Upper lobe of right lung (tissue), 1 donor: ENCODE results near the gene ZNFX1. TPM values are rescaled to one million over a fixed set of nuclear protein-coding genes. Genes with fewer than 3 reads are reported as not detected.

Source experiments
- ATAC-seq: fragments of 200-7000 bp; cut with Tn5 transposase; one replicate; pipeline ENCODE4 v1.9.1; 2020; ENCODE audit warnings: mild to moderate bottlenecking, moderate library complexity
- DNase-seq: peaks from one replicate; pipeline ENCODE4 v3.0.0-alpha.2; 2020
- H3K27ac ChIP-seq: fragments of 200-600 bp; one replicate; pipeline ENCODE4 v1.8.0; 2022
- H3K27me3 ChIP-seq: fragments of 200-600 bp; one replicate; pipeline ENCODE4 v1.8.0; 2022; ENCODE audit warnings: mild to moderate bottlenecking
- H3K36me3 ChIP-seq: fragments of 200-600 bp; one replicate; pipeline ENCODE4 v1.8.0; 2022
- H3K4me1 ChIP-seq: fragments of 200-600 bp; one replicate; pipeline ENCODE4 v1.8.0; 2022
- H3K4me3 ChIP-seq: fragments of 200-600 bp; one replicate; pipeline ENCODE4 v1.8.0; 2022; ENCODE audit warnings: mild to moderate bottlenecking
- H3K9me3 ChIP-seq: fragments of 200-600 bp; one replicate; pipeline ENCODE4 v1.8.0; 2022
- CTCF ChIP-seq: fragments of 200-600 bp; IDR thresholded peaks from one replicate; pipeline ENCODE4 v1.8.0; 2022; ENCODE audit warnings: antibody characterized with exemption
- intact Hi-C: fragments of 100-400 bp; cut with DNase I; formaldehyde crosslinking; loops from one replicate; pipeline ENCODE4 v1.11.0; 2022
- total RNA-seq: library from RNA; stranded (reverse); fragmentation: NEBNext Ultra II Directional; extraction: Animal tissue kit (Norgen Biotek cat#: 25700); gene quantifications from one replicate; pipeline ENCODE4 v1.2.1, GENCODE V29; 2021
- donor health status: DM: no; HTN: yes; CAD: no; lungs with severe emphysema.

ZNFX1 gene
- total RNA-seq, 1 donor from 2014 or later = 54.4 TPM

- no peak for TF ChIP-seq CTCF
- Histone ChIP-seq H3K4me3 (no peak overlapping the region), H3K27me3 (no peaks in the 10 kb centered on the region), H3K4me1 (no peaks in the 10 kb centered on the region), H3K9me3 (no peaks in the 10 kb centered on the region), H3K27ac (no peak overlapping the region), H3K36me3 (peaks cover 100% of the 10 kb centered on the region)
- intact Hi-C loops = no loop called here
- DNase-seq = no peak
- ATAC-seq = no peak
Observed at GRCh38 chr20:49259799-49260198, 18.1 kb downstream of the ZNFX1 start.

- Histone ChIP-seq H3K9me3 (no peaks in the 10 kb centered on the region), H3K4me1 (no peaks in the 10 kb centered on the region), H3K36me3 (peaks cover 100% of the 10 kb centered on the region), H3K4me3 (no peak overlapping the region), H3K27me3 (no peaks in the 10 kb centered on the region), H3K27ac (no peak overlapping the region)
- no peak for DNase-seq
- TF ChIP-seq CTCF = no peak
- intact Hi-C loops = no loop called here
- ATAC-seq = no peak
Observed at GRCh38 chr20:49259284-49259683, 18.6 kb downstream of the ZNFX1 start.

GRCh38 chr20:49256261-49256660, 21.6 kb downstream of the ZNFX1 start:
- DNase-seq (no peak), ATAC-seq (no peak)
- H3K27ac ChIP-seq = no peak overlapping the region
- H3K4me3 ChIP-seq = no peak overlapping the region
- no peaks in the 10 kb centered on the region for H3K4me1 ChIP-seq
- no peaks in the 10 kb centered on the region for H3K9me3 ChIP-seq
- no peak for TF ChIP-seq CTCF
- intact Hi-C loops = no loop called here
- H3K27me3 ChIP-seq = no peaks in the 10 kb centered on the region
- H3K36me3 ChIP-seq = peaks cover 100% of the 10 kb centered on the region

GRCh38 chr20:49252556-49253350, 25.1 kb downstream of the ZNFX1 start:
- no peak overlapping the region for H3K27ac ChIP-seq
- H3K9me3 ChIP-seq = no peaks in the 10 kb centered on the region
- H3K4me3 ChIP-seq = no peak overlapping the region
- no peaks in the 10 kb centered on the region for H3K27me3 ChIP-seq
- ATAC-seq = no peak
- intact Hi-C loops = no loop called here
- peaks cover 7% of the 10 kb centered on the region for H3K4me1 ChIP-seq
- no peak for DNase-seq
- peaks cover 100% of the 10 kb centered on the region for H3K36me3 ChIP-seq
- no peak for TF ChIP-seq CTCF

GRCh38 chr20:49248879-49249665, 28.8 kb downstream of the ZNFX1 start:
- ATAC-seq (no peak), DNase-seq (no peak)
- H3K4me1 ChIP-seq = peaks cover 7% of the 10 kb centered on the region
- H3K9me3 ChIP-seq = no peaks in the 10 kb centered on the region
- H3K36me3 ChIP-seq = peaks cover 94% of the 10 kb centered on the region
- no peaks in the 10 kb centered on the region for H3K27me3 ChIP-seq
- intact Hi-C loops = no loop called here
- no peak overlapping the region for H3K4me3 ChIP-seq
- TF ChIP-seq CTCF = no peak
- no peak overlapping the region for H3K27ac ChIP-seq
